Liver (tissue), 9 donors: ENCODE results near the gene CAPG. TPM values are rescaled to one million over a fixed set of nuclear protein-coding genes. Genes with fewer than 3 reads are reported as not detected.

Experiments
- DNase-seq: peaks from one replicate; pipeline ENCODE4 v3.0.0-alpha.2; 2017; ENCODE audit warnings: low spot score
- H3K27ac ChIP-seq, 2 donors: one replicate each; pipeline ENCODE4 v1.7.0; 2013; ENCODE audit warnings: inconsistent platforms in 2 of 2, low read length in 2 of 2, control low read depth in 1 of 2, low read depth in 1 of 2, mild to moderate bottlenecking in 1 of 2
- H3K27me3 ChIP-seq, 4 donors: one replicate each; pipeline versions ENCODE4 v1.6.1 to v1.7.0; 2013; ENCODE audit warnings: low read length in 3 of 4, inconsistent platforms in 1 of 4, mild to moderate bottlenecking in 1 of 4, moderate library complexity in 1 of 4; ENCODE audit not compliant: control insufficient read depth in 4 of 4, insufficient read depth in 4 of 4
- H3K36me3 ChIP-seq, 4 donors: one replicate each; pipeline versions ENCODE4 v1.6.1 to v1.7.0; 2013; ENCODE audit warnings: low read length in 3 of 4, mild to moderate bottlenecking in 3 of 4, low read depth in 1 of 4, moderate library complexity in 1 of 4; ENCODE audit not compliant: control insufficient read depth in 4 of 4, insufficient read depth in 3 of 4
- H3K4me1 ChIP-seq, 4 donors: one replicate each; pipeline versions ENCODE4 v1.6.1 to v1.7.0; 2013; ENCODE audit warnings: low read length in 3 of 4, mild to moderate bottlenecking in 3 of 4, moderate library complexity in 1 of 4; ENCODE audit not compliant: control insufficient read depth in 4 of 4, insufficient read depth in 4 of 4
- H3K4me3 ChIP-seq, 3 donors: one replicate each; pipeline versions ENCODE4 v1.6.1 to v1.7.0; 2013; ENCODE audit warnings: low read length in 3 of 3, control low read depth in 1 of 3, low read depth in 1 of 3, mild to moderate bottlenecking in 1 of 3
- H3K9ac ChIP-seq, 2 donors: one replicate each; pipeline ENCODE4 v1.7.0; 2013; ENCODE audit warnings: low read length in 2 of 2, mild to moderate bottlenecking in 2 of 2, moderate library complexity in 2 of 2, control low read depth in 1 of 2, low read depth in 1 of 2
- H3K9me3 ChIP-seq, 4 donors: one replicate each; pipeline versions ENCODE4 v1.6.1 to v1.7.0; 2013; ENCODE audit warnings: low read length in 3 of 4; ENCODE audit not compliant: control insufficient read depth in 4 of 4
- ATF3 ChIP-seq: IDR thresholded peaks from 2 replicates; pipeline ENCODE4 v1.6.1; 2016; ENCODE audit warnings: antibody characterized with exemption
- CTCF ChIP-seq: fragments of 150-350 bp; IDR thresholded peaks from 2 replicates; pipeline ENCODE4 v1.5.1; 2017; ENCODE audit warnings: improper control_type of control experiment, low read depth, low read length; ENCODE audit not compliant: missing input control
- EGR1 ChIP-seq, 2 donors: IDR thresholded peaks; 2 replicates each; pipeline ENCODE4 v1.6.1; 2016 to 2018; ENCODE audit warnings: antibody characterized with exemption in 2 of 2, low read depth in 2 of 2
- FOXA1 ChIP-seq: IDR thresholded peaks from 2 replicates; pipeline ENCODE4 v1.6.1; 2016; ENCODE audit warnings: antibody characterized with exemption
- FOXA2 ChIP-seq: IDR thresholded peaks from 2 replicates; pipeline ENCODE4 v1.6.1; 2016; ENCODE audit warnings: antibody characterized with exemption
- GABPA ChIP-seq, 2 donors: IDR thresholded peaks in 1 of 2; conservative IDR thresholded peaks in 1 of 2; 2 replicates each; pipeline ENCODE4 v1.6.1; 2016; ENCODE audit warnings: antibody characterized with exemption in 2 of 2, mild to moderate bottlenecking in 1 of 2, moderate library complexity in 1 of 2
- HNF4A ChIP-seq, 2 donors: conservative IDR thresholded peaks; 2 replicates each; pipeline ENCODE4 v1.6.1; 2016; ENCODE audit warnings: antibody characterized with exemption in 2 of 2, mild to moderate bottlenecking in 2 of 2
- HNF4G ChIP-seq: IDR thresholded peaks from 2 replicates; pipeline ENCODE4 v1.6.1; 2016; ENCODE audit warnings: antibody characterized with exemption
- JUND ChIP-seq, 2 donors: IDR thresholded peaks; 2 replicates each; pipeline ENCODE4 v1.6.1; 2016; ENCODE audit warnings: antibody characterized with exemption in 2 of 2
- MAX ChIP-seq: IDR thresholded peaks from 2 replicates; pipeline ENCODE4 v1.6.1; 2016; ENCODE audit warnings: antibody characterized with exemption
- NR2F2 ChIP-seq: IDR thresholded peaks from 2 replicates; pipeline ENCODE4 v1.6.1; 2016; ENCODE audit warnings: antibody characterized with exemption
- RAD21 ChIP-seq, 2 donors: IDR thresholded peaks; 2 replicates each; pipeline ENCODE4 v1.6.1; 2016; ENCODE audit warnings: antibody characterized with exemption in 2 of 2, mild to moderate bottlenecking in 2 of 2
- RXRA ChIP-seq, 2 donors: IDR thresholded peaks; 2 replicates each; pipeline ENCODE4 v1.6.1; 2017 to 2018; ENCODE audit warnings: antibody characterized with exemption in 2 of 2, mild to moderate bottlenecking in 1 of 2
- SP1 ChIP-seq: IDR thresholded peaks from 2 replicates; pipeline ENCODE4 v1.6.1; 2018; ENCODE audit warnings: antibody characterized with exemption, mild to moderate bottlenecking
- TAF1 ChIP-seq: conservative IDR thresholded peaks from 2 replicates; pipeline ENCODE4 v1.6.1; 2016; ENCODE audit warnings: antibody characterized with exemption, mild to moderate bottlenecking
- YY1 ChIP-seq: IDR thresholded peaks from 2 replicates; pipeline ENCODE4 v1.6.1; 2016; ENCODE audit warnings: antibody characterized with exemption, mild to moderate bottlenecking
- ZBTB33 ChIP-seq: IDR thresholded peaks from 2 replicates; pipeline ENCODE4 v1.6.1; 2016; ENCODE audit warnings: antibody characterized with exemption
- WGBS: extraction: QIAGEN DNeasy Blood & Tissue Kit; methylation state at CpG from one replicate; pipeline ENCODE4 v1.1.7; 2013; 5-methylcytosine and 5-hydroxymethylcytosine counted together
- polyA plus RNA-seq, 2 donors: library from polyadenylated mRNA; stranded (reverse) in 1 of 2; unstranded in 1 of 2; fragments of 200-250 nt in 1 of 2; fragments of >200 nt in 1 of 2; fragmentation: Nextera tagmentation in 1 of 2; extraction: Ambion mirVana in 1 of 2; gene quantifications; one replicate each; pipeline versions ENCODE4 v1.2.1 to v1.2.3, GENCODE V29; 2013 to 2015
- total RNA-seq, 2 donors: library from RNA; depleted of rRNA; stranded (reverse); fragments of >200 nt; gene quantifications; one replicate each; pipeline ENCODE4 v1.2.3, GENCODE V29; 2014
- TF ChIP-seq, protein P1 (sequence below): IDR thresholded peaks from 2 replicates; pipeline ENCODE4 v1.6.1; 2016; ENCODE audit warnings: antibody characterized with exemption, mild to moderate bottlenecking
- donor health status: healthy.
- donor health status: healthy.
- donor health status: healthy.
- donor health status: healthy.
- donor health status: healthy.

Gene CAPG
- total and polyA plus RNA-seq, 4 donors, result 2.7 to 19.3 (median 5.2) TPM

- H3K36me3 ChIP-seq, result no peaks in the 10 kb centered on the region
- no peaks in the 10 kb centered on the region for H3K27me3 ChIP-seq
- TF ChIP-seq TAF1 (no peak), EGR1 (IDR thresholded peaks at IDR 0.05; ENCODE audit: low read depth in 2 of 2) (no peak), RXRA (IDR thresholded peaks at IDR 0.05) (no peak), ZBTB33 (no peak), FOXA2 (no peak), HNF4G (no peak), GABPA (IDR thresholded peaks at IDR 0.05 in 1 of 2, conservative IDR thresholded peaks at IDR 0.05 in 1 of 2) (no peak), RAD21 (IDR thresholded peaks at IDR 0.05) (no peak), ATF3 (no peak), NR2F2 (no peak), HNF4A (conservative IDR thresholded peaks at IDR 0.05) (no peak), JUND (IDR thresholded peaks at IDR 0.05) (no peak), FOXA1 (no peak), SP1 (no peak), CTCF (no peak), YY1 (no peak), MAX (no peak)
- TF ChIP-seq, protein P1, sequence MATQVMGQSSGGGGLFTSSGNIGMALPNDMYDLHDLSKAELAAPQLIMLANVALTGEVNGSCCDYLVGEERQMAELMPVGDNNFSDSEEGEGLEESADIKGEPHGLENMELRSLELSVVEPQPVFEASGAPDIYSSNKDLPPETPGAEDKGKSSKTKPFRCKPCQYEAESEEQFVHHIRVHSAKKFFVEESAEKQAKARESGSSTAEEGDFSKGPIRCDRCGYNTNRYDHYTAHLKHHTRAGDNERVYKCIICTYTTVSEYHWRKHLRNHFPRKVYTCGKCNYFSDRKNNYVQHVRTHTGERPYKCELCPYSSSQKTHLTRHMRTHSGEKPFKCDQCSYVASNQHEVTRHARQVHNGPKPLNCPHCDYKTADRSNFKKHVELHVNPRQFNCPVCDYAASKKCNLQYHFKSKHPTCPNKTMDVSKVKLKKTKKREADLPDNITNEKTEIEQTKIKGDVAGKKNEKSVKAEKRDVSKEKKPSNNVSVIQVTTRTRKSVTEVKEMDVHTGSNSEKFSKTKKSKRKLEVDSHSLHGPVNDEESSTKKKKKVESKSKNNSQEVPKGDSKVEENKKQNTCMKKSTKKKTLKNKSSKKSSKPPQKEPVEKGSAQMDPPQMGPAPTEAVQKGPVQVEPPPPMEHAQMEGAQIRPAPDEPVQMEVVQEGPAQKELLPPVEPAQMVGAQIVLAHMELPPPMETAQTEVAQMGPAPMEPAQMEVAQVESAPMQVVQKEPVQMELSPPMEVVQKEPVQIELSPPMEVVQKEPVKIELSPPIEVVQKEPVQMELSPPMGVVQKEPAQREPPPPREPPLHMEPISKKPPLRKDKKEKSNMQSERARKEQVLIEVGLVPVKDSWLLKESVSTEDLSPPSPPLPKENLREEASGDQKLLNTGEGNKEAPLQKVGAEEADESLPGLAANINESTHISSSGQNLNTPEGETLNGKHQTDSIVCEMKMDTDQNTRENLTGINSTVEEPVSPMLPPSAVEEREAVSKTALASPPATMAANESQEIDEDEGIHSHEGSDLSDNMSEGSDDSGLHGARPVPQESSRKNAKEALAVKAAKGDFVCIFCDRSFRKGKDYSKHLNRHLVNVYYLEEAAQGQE, result no peak
- no peak overlapping the region for H3K9ac ChIP-seq
- H3K4me1 ChIP-seq, result peaks cover 15 to 30% (median 22%) of the 10 kb centered on the region in 4 donors
- WGBS, result 92% methylated on average over 10 of the region's 10 CpGs
- H3K27ac ChIP-seq, result no peak overlapping the region
- no peak overlapping the region for H3K4me3 ChIP-seq
- H3K9me3 ChIP-seq, result no peaks in the 10 kb centered on the region
- no peak for DNase-seq
Observed at GRCh38 chr2:85431570-85432205, 21.5 kb upstream of the CAPG start.
